Skeletal muscle satellite cell (primary cell): ENCODE results near the gene JAK1.
A peak's percentile ranks its signal among the peaks of the same experiment; 100 is the strongest.
"Not testable (repeated sequence)": the region's sequence is repeated elsewhere in the genome, so short reads cannot be mapped to it uniquely, and the experiment has no call there.

Source experiments
- H3K27me3 ChIP-seq: 2 replicates; pipeline ENCODE4 v1.7.0; 2013; ENCODE audit warnings: low read length; ENCODE audit not compliant: control insufficient read depth, insufficient read depth
- H3K36me3 ChIP-seq: 2 replicates; pipeline ENCODE4 v1.7.0; 2013; ENCODE audit warnings: mild to moderate bottlenecking, control low read depth, low read length; ENCODE audit not compliant: insufficient read depth
- H3K4me1 ChIP-seq: 2 replicates; pipeline ENCODE4 v1.7.0; 2013; ENCODE audit warnings: low read length; ENCODE audit not compliant: control insufficient read depth, insufficient read depth
- H3K4me2 ChIP-seq: 2 replicates; pipeline ENCODE4 v1.7.0; 2013; ENCODE audit warnings: mild to moderate bottlenecking, low read length
- H3K4me3 ChIP-seq: 2 replicates; pipeline ENCODE4 v1.7.0; 2013; ENCODE audit warnings: low read length
- H3K9ac ChIP-seq: 2 replicates; pipeline ENCODE4 v1.7.0; 2013; ENCODE audit warnings: mild to moderate bottlenecking, low read depth, low read length, moderate library complexity
- H3K9me3 ChIP-seq: replicated peaks from 2 replicates; pipeline ENCODE4 v1.7.0; 2013; ENCODE audit warnings: mild to moderate bottlenecking, control low read depth, low read length

JAK1 gene

GRCh38 chr1:64930640-64931039, 35.7 kb downstream of the JAK1 start:
- not testable (repeated sequence) for H3K9ac ChIP-seq
- H3K4me1 ChIP-seq: peaks cover 27% of the 10 kb centered on the region

GRCh38 chr1:64929221-64929620, 37.1 kb downstream of the JAK1 start:
- Histone ChIP-seq H3K9me3 (no peaks in the 10 kb centered on the region), H3K27me3 (no peaks in the 10 kb centered on the region), H3K4me2 (no peak overlapping the region), H3K4me3 (no peak overlapping the region), H3K9ac (no peak overlapping the region), H3K4me1 (peaks cover 18% of the 10 kb centered on the region), H3K36me3 (no peaks in the 10 kb centered on the region)

More at GRCh38 chr1:64930640-64931039, 35.7 kb downstream of the JAK1 start:
- H3K36me3 ChIP-seq, H3K4me3 ChIP-seq, H3K4me2 ChIP-seq, H3K27me3 ChIP-seq, H3K9me3 ChIP-seq: not testable (repeated sequence)

GRCh38 chr1:64928325-64928724, 38.0 kb downstream of the JAK1 start:
- no peaks in the 10 kb centered on the region for H3K36me3 ChIP-seq
- H3K27me3 ChIP-seq: no peaks in the 10 kb centered on the region
- no peaks in the 10 kb centered on the region for H3K9me3 ChIP-seq
- H3K9ac ChIP-seq: no peak overlapping the region
- H3K4me2 ChIP-seq: no peak overlapping the region
- H3K4me1 ChIP-seq: peaks cover 12% of the 10 kb centered on the region
- H3K4me3 ChIP-seq: no peak overlapping the region

GRCh38 chr1:64925594-64925993, 40.8 kb downstream of the JAK1 start:
- Histone ChIP-seq H3K4me3 (no peak overlapping the region), H3K27me3 (no peaks in the 10 kb centered on the region), H3K4me1 (peaks cover 19% of the 10 kb centered on the region), H3K4me2 (no peak overlapping the region), H3K9me3 (no peaks in the 10 kb centered on the region), H3K9ac (no peak overlapping the region), H3K36me3 (no peaks in the 10 kb centered on the region)

GRCh38 chr1:64923294-64923718, 43.0 kb downstream of the JAK1 start:
- no peaks in the 10 kb centered on the region for H3K9me3 ChIP-seq
- H3K4me1 ChIP-seq: peaks cover 27% of the 10 kb centered on the region
- H3K4me2 ChIP-seq: no peak overlapping the region
- H3K4me3 ChIP-seq: no peak overlapping the region
- H3K36me3 ChIP-seq: no peaks in the 10 kb centered on the region
- H3K9ac ChIP-seq: no peak overlapping the region
- no peaks in the 10 kb centered on the region for H3K27me3 ChIP-seq

- Histone ChIP-seq H3K4me1 (peaks cover 37% of the 10 kb centered on the region), H3K4me2 (no peak overlapping the region), H3K9me3 (no peaks in the 10 kb centered on the region), H3K27me3 (no peaks in the 10 kb centered on the region), H3K9ac (no peak overlapping the region), H3K4me3 (no peak overlapping the region), H3K36me3 (no peaks in the 10 kb centered on the region)
Measured at GRCh38 chr1:64922336-64922735, 44.0 kb downstream of the JAK1 start.

- peak overlapping the region; percentile 43 for H3K4me3 ChIP-seq
- H3K9ac ChIP-seq: no peak overlapping the region
- H3K4me2 ChIP-seq: peak overlapping the region; percentile 18
- peaks cover 42% of the 10 kb centered on the region for H3K4me1 ChIP-seq
- no peaks in the 10 kb centered on the region for H3K9me3 ChIP-seq
- H3K36me3 ChIP-seq: no peaks in the 10 kb centered on the region
- H3K27me3 ChIP-seq: no peaks in the 10 kb centered on the region
Measured at GRCh38 chr1:64921771-64922170, 44.6 kb downstream of the JAK1 start.

GRCh38 chr1:64920941-64921589, 45.3 kb downstream of the JAK1 start:
- peak overlapping the region; percentile 43 for H3K9ac ChIP-seq
- H3K4me1 ChIP-seq: peaks cover 49% of the 10 kb centered on the region
- no peaks in the 10 kb centered on the region for H3K36me3 ChIP-seq
- peak overlapping the region; percentile 43 for H3K4me3 ChIP-seq
- no peaks in the 10 kb centered on the region for H3K9me3 ChIP-seq
- no peaks in the 10 kb centered on the region for H3K27me3 ChIP-seq
- peak overlapping the region; percentile 71 for H3K4me2 ChIP-seq

GRCh38 chr1:64919120-64919519, 47.2 kb downstream of the JAK1 start:
- H3K9me3 ChIP-seq, H3K27me3 ChIP-seq, H3K9ac ChIP-seq, H3K4me2 ChIP-seq, H3K4me3 ChIP-seq, H3K36me3 ChIP-seq: not testable (repeated sequence)
- H3K4me1 ChIP-seq: peaks cover 59% of the 10 kb centered on the region

- no peaks in the 10 kb centered on the region for H3K9me3 ChIP-seq
- no peaks in the 10 kb centered on the region for H3K36me3 ChIP-seq
- peak overlapping the region; percentile 66 for H3K9ac ChIP-seq
- peak overlapping the region; percentile 5 for H3K4me3 ChIP-seq
- no peaks in the 10 kb centered on the region for H3K27me3 ChIP-seq
- peaks cover 61% of the 10 kb centered on the region for H3K4me1 ChIP-seq
- H3K4me2 ChIP-seq: peak overlapping the region; percentile 60
Measured at GRCh38 chr1:64917907-64918306, 48.4 kb downstream of the JAK1 start.

GRCh38 chr1:64917328-64917861, 49.0 kb downstream of the JAK1 start:
- peak overlapping the region; percentile 36 for H3K4me3 ChIP-seq
- H3K9ac ChIP-seq: peak overlapping the region; percentile 71
- no peaks in the 10 kb centered on the region for H3K27me3 ChIP-seq
- H3K9me3 ChIP-seq: no peaks in the 10 kb centered on the region
- peaks cover 63% of the 10 kb centered on the region for H3K4me1 ChIP-seq
- H3K4me2 ChIP-seq: peak overlapping the region; percentile 60
- no peaks in the 10 kb centered on the region for H3K36me3 ChIP-seq
